OCI-LY7 (cell line): ENCODE data around the gene RBP4. TPM values are rescaled to one million over a fixed set of nuclear protein-coding genes. Genes with fewer than 3 reads are reported as not detected.

Experiments
- BruUV-seq: library from RNA; stranded (reverse); fragments of 400-500 nt; replicated peaks from 2 replicates; lab custom pipeline; 2021; lab: Mats Ljungman, UMichigan
- CTCF ChIA-PET: fragments of 300-600 bp; sonication (Branson Sonifier 250); formaldehyde crosslinking; loops from one replicate; lab custom pipeline; 2022; ENCODE audit warnings: antibody characterized with exemption; ENCODE audit not compliant: unreplicated experiment; lab: Charles Lee
- POLR2A ChIA-PET: fragments of 300-600 bp; sonication (Branson Sonifier 250); formaldehyde crosslinking; loops from one replicate; lab custom pipeline; 2022; ENCODE audit warnings: antibody characterized with exemption; lab: Charles Lee
- DNase-seq: peaks from one replicate; pipeline ENCODE4 v3.0.0-alpha.2; 2015; ENCODE audit warnings: low spot score
- H2AFZ ChIP-seq: fragments of 200-600 bp; sonication (generic), shearing (Covaris generic); 2 replicates; pipeline ENCODE4 v1.6.1; 2014; ENCODE audit warnings: mild to moderate bottlenecking, antibody characterized with exemption, low read length, moderate library complexity
- H3K27ac ChIP-seq: fragments of 200-600 bp; sonication (generic); 2 replicates; pipeline ENCODE4 v1.5.1; 2014; ENCODE audit warnings: mixed run types, low read depth, mild to moderate bottlenecking, moderate library complexity, low read length, inconsistent platforms; ENCODE audit not compliant: poor library complexity, severe bottlenecking
- H3K36me3 ChIP-seq: fragments of 200-600 bp; sonication (generic); 2 replicates; pipeline ENCODE4 v1.6.1; 2014; ENCODE audit warnings: mild to moderate bottlenecking, antibody characterized with exemption, low read length, moderate library complexity, mixed read lengths; ENCODE audit not compliant: insufficient read depth
- H3K4me1 ChIP-seq: fragments of 200-600 bp; sonication (generic); 2 replicates; pipeline ENCODE4 v1.5.1; 2014; ENCODE audit warnings: mild to moderate bottlenecking, low read length; ENCODE audit not compliant: insufficient read depth, poor library complexity, severe bottlenecking
- H3K4me2 ChIP-seq: fragments of 200-600 bp; sonication (generic); 2 replicates; pipeline ENCODE4 v1.6.1; 2014; ENCODE audit warnings: mild to moderate bottlenecking, low read length
- H3K4me3 ChIP-seq: fragments of 200-600 bp; sonication (generic); 2 replicates; pipeline ENCODE4 v1.5.1; 2014; ENCODE audit warnings: mild to moderate bottlenecking, low read depth, low read length; ENCODE audit not compliant: poor library complexity, severe bottlenecking
- H3K79me2 ChIP-seq: fragments of 200-600 bp; sonication (generic); 2 replicates; pipeline ENCODE4 v1.6.1; 2016; ENCODE audit warnings: low read depth, mild to moderate bottlenecking, low read length, moderate library complexity, mixed read lengths; ENCODE audit not compliant: insufficient read depth
- H3K9me2 ChIP-seq: fragments of 200-600 bp; sonication (generic); 2 replicates; pipeline ENCODE4 v1.6.1; 2016; ENCODE audit warnings: mild to moderate bottlenecking, low read length, mixed read lengths; ENCODE audit not compliant: insufficient read depth
- H3K9me3 ChIP-seq: fragments of 200-600 bp; sonication (generic); 2 replicates; pipeline ENCODE4 v1.6.1; 2014; ENCODE audit warnings: mild to moderate bottlenecking, mixed run types, low read length, mixed read lengths
- H4K20me1 ChIP-seq: fragments of 200-600 bp; sonication (generic); 2 replicates; pipeline ENCODE4 v1.6.1; 2014; ENCODE audit warnings: mild to moderate bottlenecking, antibody characterized with exemption, low read length, moderate library complexity, mixed read lengths; ENCODE audit not compliant: insufficient read depth
- CTCF ChIP-seq: fragments of 200-600 bp; sonication (generic); conservative IDR thresholded peaks from 2 replicates; pipeline ENCODE4 v1.5.1; 2014; ENCODE audit warnings: mild to moderate bottlenecking, antibody characterized with exemption, low read length, moderate library complexity, mixed read lengths
- EZH2phosphoT487 ChIP-seq: fragments of 200-600 bp; sonication (generic); IDR thresholded peaks from 2 replicates; pipeline ENCODE4 v1.6.1; 2018; ENCODE audit warnings: low read depth, borderline replicate concordance, mild to moderate bottlenecking, mixed run types, antibody characterized with exemption, low read length, moderate library complexity, mixed read lengths
- intact Hi-C: fragments of 100-400 bp; cut with micrococcal nuclease; formaldehyde crosslinking; loops from one replicate; pipeline ENCODE4 v1.10.0; 2022; ENCODE audit not compliant: unreplicated experiment
- total RNA-seq, 2 experiments: library from RNA; depleted of rRNA in 1 of 2; stranded (reverse); fragments of >200 nt in 1 of 2; shearing (Covaris generic) in 1 of 2; gene quantifications; 2 replicates each; pipeline ENCODE4 v1.2.3, GENCODE V29; 2014 to 2022

RBP4 gene
- total RNA-seq, 2 experiments from 2014 or later: not detected

- no peaks in the 10 kb centered on the region for H3K36me3 ChIP-seq
- no peak overlapping the region for H3K4me2 ChIP-seq
- H3K4me3 ChIP-seq: no peak overlapping the region
- H3K4me1 ChIP-seq: no peaks in the 10 kb centered on the region
- no peaks in the 10 kb centered on the region for H4K20me1 ChIP-seq
- intact Hi-C loops: no loop called here
- no peak overlapping the region for H2AFZ ChIP-seq
- no peaks in the 10 kb centered on the region for H3K9me3 ChIP-seq
- ChIA-PET CTCF (no interaction called here), POLR2A (interaction anchor here (0.5 to 1.0 kb wide), 2 partner anchors 75 to 120 kb away, joined by 3 to 8 read pairs; no protein-coding TSS in a partner anchor)
- no peak for TF ChIP-seq EZH2phosphoT487
- no peak for TF ChIP-seq CTCF
- DNase-seq: no peak
- no peak overlapping the region for H3K27ac ChIP-seq
- BruUV-seq: no TSS peak
- no peaks in the 10 kb centered on the region for H3K79me2 ChIP-seq
- H3K9me2 ChIP-seq: no peaks in the 10 kb centered on the region
These were observed 33.5 kb downstream of the RBP4 start for GRCh38 chr10:93567277-93568104.

GRCh38 chr10:93566435-93567276, 34.4 kb downstream of the RBP4 start, which contains the start of gene FFAR4:
Gene FFAR4, plus strand, starts transcription at chr10:93566665. Its CDS starts 56 bp downstream, at chr10:93566721.
- no TSS peak for BruUV-seq
- Histone ChIP-seq H3K9me3 (no peaks in the 10 kb centered on the region), H3K36me3 (no peaks in the 10 kb centered on the region), H3K4me1 (no peaks in the 10 kb centered on the region), H4K20me1 (no peaks in the 10 kb centered on the region), H3K9me2 (no peaks in the 10 kb centered on the region), H3K27ac (no peak within 1 kb of the TSS), H3K4me3 (no peak within 1 kb of the TSS), H3K79me2 (no peaks in the 10 kb centered on the region), H3K4me2 (no peak within 1 kb of the TSS), H2AFZ (no peak within 1 kb of the TSS)
- POLR2A ChIA-PET: no interaction called here
- TF ChIP-seq CTCF (no peak), EZH2phosphoT487 (no peak)
- intact Hi-C loops: no loop called here
- DNase-seq: no peak
- CTCF ChIA-PET: no interaction called here
